Lower lobe of right lung (tissue), 2 donors: ENCODE results near the gene SLC6A18. TPM values are rescaled to one million over a fixed set of nuclear protein-coding genes. Genes with fewer than 3 reads are reported as not detected.

Source experiments
- ATAC-seq, 2 donors: fragments of 200-7000 bp; cut with Tn5 transposase; one replicate each; pipeline ENCODE4 v1.9.1; 2020 to 2022; ENCODE audit warnings: mild to moderate bottlenecking in 2 of 2, moderate library complexity in 2 of 2
- DNase-seq: peaks from one replicate; pipeline ENCODE4 v3.0.0-alpha.2; 2020
- H3K27ac ChIP-seq: fragments of 200-600 bp; one replicate; pipeline ENCODE4 v1.8.0; 2022
- H3K27me3 ChIP-seq: fragments of 200-600 bp; one replicate; pipeline ENCODE4 v1.8.0; 2022; ENCODE audit warnings: low read depth
- H3K36me3 ChIP-seq: fragments of 200-600 bp; one replicate; pipeline ENCODE4 v1.8.0; 2022; ENCODE audit warnings: mild to moderate bottlenecking
- H3K4me1 ChIP-seq: fragments of 200-600 bp; one replicate; pipeline ENCODE4 v1.8.0; 2022
- H3K4me3 ChIP-seq: fragments of 200-600 bp; one replicate; pipeline ENCODE4 v1.8.0; 2022; ENCODE audit warnings: mild to moderate bottlenecking
- H3K9me3 ChIP-seq: fragments of 200-600 bp; one replicate; pipeline ENCODE4 v1.8.0; 2022
- intact Hi-C: fragments of 100-400 bp; cut with DNase I; formaldehyde crosslinking; loops from one replicate; pipeline ENCODE4 v1.11.0; 2022
- total RNA-seq: library from RNA; stranded (reverse); fragmentation: NEBNext Ultra II Directional; extraction: Animal tissue kit (Norgen Biotek cat#: 25700); gene quantifications from one replicate; pipeline ENCODE4 v1.2.1, GENCODE V29; 2021
- TF ChIP-seq, protein P1 (sequence below): fragments of 200-600 bp; IDR thresholded peaks from one replicate; pipeline ENCODE4 v1.8.0; 2022; ENCODE audit warnings: antibody characterized with exemption, mild to moderate bottlenecking
- donor health status: DM: no; HTN: yes; CAD: no; lungs with severe emphysema.

SLC6A18 gene
- total RNA-seq, 1 donor from 2014 or later: not detected

DNA sequence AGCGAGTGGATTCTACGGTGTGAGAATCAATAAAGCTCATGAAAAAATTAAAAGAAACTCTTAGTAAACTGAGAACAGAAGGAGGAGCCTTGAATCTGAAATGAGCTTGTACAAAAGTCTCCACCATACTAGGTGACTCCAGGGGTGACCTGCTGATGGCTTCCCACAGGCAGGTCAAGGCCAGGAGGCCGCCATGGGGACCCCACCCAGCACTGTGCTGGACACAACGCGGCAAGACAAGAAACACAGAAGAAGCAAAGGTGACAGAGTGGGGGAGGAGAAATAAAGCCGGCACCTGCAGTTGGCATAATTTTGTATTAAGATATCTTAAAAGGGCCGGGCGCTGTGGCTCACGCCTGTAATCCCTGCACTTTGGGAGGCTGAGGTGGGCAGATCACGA, 35.9 kb upstream of the SLC6A18 start:
- intact Hi-C loops: no loop called here
- ATAC-seq (no peak), DNase-seq (peak; percentile 13)

DNA sequence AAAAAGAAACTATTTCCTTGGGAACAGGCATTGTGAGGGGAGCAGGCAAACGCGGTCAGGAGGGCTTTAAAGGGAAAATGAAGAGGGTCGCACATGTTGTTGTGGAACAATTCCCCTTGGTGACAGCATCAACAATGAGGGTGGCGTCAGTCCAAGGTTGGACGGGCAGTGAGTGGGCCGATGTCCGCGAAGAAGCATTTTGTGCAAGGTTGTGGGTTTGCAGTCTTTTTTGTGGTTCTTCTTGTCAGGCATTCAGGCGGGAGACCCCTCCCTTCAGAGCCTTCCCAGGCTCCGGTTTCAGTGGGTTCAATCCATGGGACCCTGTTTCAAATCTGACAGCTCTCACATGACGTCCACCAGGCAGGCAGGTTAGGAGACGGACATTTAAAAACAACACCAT, 34.9 kb upstream of the SLC6A18 start:
- ATAC-seq (no peak), DNase-seq (no peak)
- no peaks in the 10 kb centered on the region for H3K9me3 ChIP-seq
- H3K4me3 ChIP-seq: no peak overlapping the region
- H3K27ac ChIP-seq: no peak overlapping the region
- no peaks in the 10 kb centered on the region for H3K36me3 ChIP-seq
- peaks cover 22% of the 10 kb centered on the region for H3K27me3 ChIP-seq
- intact Hi-C loops: no loop called here
- H3K4me1 ChIP-seq: peaks cover 11% of the 10 kb centered on the region
- TF ChIP-seq, protein P1, sequence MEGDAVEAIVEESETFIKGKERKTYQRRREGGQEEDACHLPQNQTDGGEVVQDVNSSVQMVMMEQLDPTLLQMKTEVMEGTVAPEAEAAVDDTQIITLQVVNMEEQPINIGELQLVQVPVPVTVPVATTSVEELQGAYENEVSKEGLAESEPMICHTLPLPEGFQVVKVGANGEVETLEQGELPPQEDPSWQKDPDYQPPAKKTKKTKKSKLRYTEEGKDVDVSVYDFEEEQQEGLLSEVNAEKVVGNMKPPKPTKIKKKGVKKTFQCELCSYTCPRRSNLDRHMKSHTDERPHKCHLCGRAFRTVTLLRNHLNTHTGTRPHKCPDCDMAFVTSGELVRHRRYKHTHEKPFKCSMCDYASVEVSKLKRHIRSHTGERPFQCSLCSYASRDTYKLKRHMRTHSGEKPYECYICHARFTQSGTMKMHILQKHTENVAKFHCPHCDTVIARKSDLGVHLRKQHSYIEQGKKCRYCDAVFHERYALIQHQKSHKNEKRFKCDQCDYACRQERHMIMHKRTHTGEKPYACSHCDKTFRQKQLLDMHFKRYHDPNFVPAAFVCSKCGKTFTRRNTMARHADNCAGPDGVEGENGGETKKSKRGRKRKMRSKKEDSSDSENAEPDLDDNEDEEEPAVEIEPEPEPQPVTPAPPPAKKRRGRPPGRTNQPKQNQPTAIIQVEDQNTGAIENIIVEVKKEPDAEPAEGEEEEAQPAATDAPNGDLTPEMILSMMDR: no peak

More for the DNA sequence above, 35.9 kb upstream of the SLC6A18 start:
- Histone ChIP-seq H3K27me3 (peaks cover 22% of the 10 kb centered on the region), H3K36me3 (no peaks in the 10 kb centered on the region), H3K4me3 (no peak overlapping the region), H3K9me3 (no peaks in the 10 kb centered on the region), H3K4me1 (peaks cover 13% of the 10 kb centered on the region), H3K27ac (no peak overlapping the region)
- TF ChIP-seq, protein P1: no peak

DNA sequence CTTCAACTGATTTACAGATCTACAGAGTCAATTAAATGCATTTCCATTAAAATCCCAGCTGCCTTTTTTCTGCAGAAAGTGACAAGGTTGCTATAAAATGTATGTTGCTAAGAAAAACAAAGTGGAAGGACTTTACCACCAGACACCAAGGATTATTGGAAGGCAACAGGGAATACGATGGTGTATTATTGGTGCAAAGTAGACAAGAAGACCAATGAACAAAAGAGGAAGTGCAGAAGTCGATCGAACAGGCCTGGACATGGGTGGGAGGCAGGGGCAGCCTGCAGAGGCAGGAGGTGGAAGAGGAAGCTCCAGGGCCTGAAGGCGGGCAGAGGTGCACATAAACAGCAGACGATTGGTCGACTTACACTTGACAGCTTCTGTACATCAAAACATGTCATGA, 34.3 kb upstream of the SLC6A18 start:
- Histone ChIP-seq H3K9me3 (no peaks in the 10 kb centered on the region), H3K4me1 (peaks cover 6% of the 10 kb centered on the region), H3K36me3 (no peaks in the 10 kb centered on the region), H3K4me3 (no peak overlapping the region), H3K27ac (no peak overlapping the region), H3K27me3 (peaks cover 22% of the 10 kb centered on the region)
- peak; percentile 39 for DNase-seq
- intact Hi-C loops: no loop called here
- TF ChIP-seq, protein P1: no peak
- no peak for ATAC-seq

DNA sequence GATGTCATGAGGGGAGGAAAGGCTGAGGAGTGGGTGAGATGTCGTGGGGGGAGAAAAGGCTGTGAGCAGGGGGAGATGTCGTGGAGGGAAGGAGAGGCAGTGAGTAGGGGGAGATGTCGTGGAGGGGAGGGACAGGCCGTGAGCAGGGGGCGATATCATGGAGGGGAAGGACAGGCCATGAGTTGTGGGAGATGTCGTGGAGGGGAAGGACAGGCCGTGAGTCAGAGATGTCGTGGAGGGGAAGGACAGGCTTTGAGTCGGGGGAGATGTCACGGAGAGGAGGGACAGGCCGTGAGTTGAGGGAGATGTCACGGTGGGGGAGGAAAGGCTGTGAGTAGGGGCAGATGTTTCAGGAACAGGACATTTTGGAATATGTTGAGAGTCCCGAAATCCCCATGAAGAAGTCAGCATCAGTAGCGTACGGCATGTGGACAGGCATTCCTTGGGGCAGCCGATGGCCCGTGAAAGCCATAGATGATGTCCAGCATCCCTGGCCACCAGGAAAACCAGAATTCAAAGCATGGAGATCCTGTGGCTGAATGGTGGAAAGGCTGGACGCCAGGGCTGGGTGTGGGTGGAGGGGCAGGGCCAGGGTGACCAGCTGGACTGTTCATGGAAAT, 32.1 kb upstream of the SLC6A18 start:
- Histone ChIP-seq H3K4me1 (no peaks in the 10 kb centered on the region), H3K4me3 (no peak overlapping the region), H3K27me3 (peaks cover 21% of the 10 kb centered on the region), H3K36me3 (no peaks in the 10 kb centered on the region), H3K27ac (no peak overlapping the region), H3K9me3 (no peaks in the 10 kb centered on the region)
- TF ChIP-seq, protein P1: no peak
- DNase-seq (no peak), ATAC-seq (no peak)
- intact Hi-C loops: no loop called here

DNA sequence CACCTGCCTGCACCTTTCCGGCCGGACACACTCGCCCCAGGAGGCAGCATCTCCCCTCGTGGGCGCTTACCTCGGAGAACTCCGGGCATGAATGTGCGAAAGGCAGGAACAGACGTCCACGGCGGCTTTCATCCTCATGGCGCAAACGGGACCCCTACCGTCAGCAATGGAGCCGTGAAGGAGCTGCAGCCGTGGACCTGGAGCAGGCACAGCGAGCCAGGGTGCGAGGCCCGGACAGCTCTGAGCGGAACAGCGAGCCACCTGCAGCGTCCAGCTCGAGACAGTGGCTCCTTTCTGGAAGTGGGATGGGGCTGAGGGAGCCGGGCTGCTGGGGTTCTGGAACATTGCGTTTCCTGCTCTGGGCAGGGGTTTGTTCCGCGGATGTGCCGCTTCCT, 31.6 kb upstream of the SLC6A18 start:
- ATAC-seq (no peak), DNase-seq (peak; percentile 48)
- TF ChIP-seq, protein P1: no peak
- Histone ChIP-seq H3K27me3 (peaks cover 22% of the 10 kb centered on the region), H3K4me3 (no peak overlapping the region), H3K36me3 (no peaks in the 10 kb centered on the region), H3K27ac (no peak overlapping the region), H3K4me1 (no peaks in the 10 kb centered on the region), H3K9me3 (no peaks in the 10 kb centered on the region)
- intact Hi-C loops: no loop called here
